K562 (cell line): Measurements from ENCODE around the gene LBX1. TPM values are rescaled to one million over a fixed set of nuclear protein-coding genes. Genes with fewer than 3 reads are reported as not detected.

Source experiments
- ATAC-seq: fragments of 200-7000 bp; cut with Tn5 transposase; 3 replicates; pipeline ENCODE4 v1.9.1; 2020; ENCODE audit warnings: moderate library complexity
- BruUV-seq: library from RNA; stranded (reverse); fragments of 400-500 nt; replicated peaks from 2 replicates; lab custom pipeline; 2021; lab: Mats Ljungman, UMichigan
- CTCF ChIA-PET: fragments of 300-600 bp; formaldehyde crosslinking; extraction: SDS; loops from one replicate; lab custom pipeline; 2021; ENCODE audit warnings: low intra/inter-chr PET ratio; lab: Yijun Ruan, JAX
- POLR2A ChIA-PET: fragments of 300-600, 350-650 bp; sonication (Branson Sonifier 250); formaldehyde crosslinking; extraction: SDS; loops from one replicate; lab custom pipeline; 2021; ENCODE audit warnings: antibody characterized with exemption, inconsistent platforms; lab: Yijun Ruan, JAX
- DNase-seq, 4 experiments: peaks; one replicate each; pipeline versions ENCODE4 v3.0.0 to v3.0.0-alpha.2; 2011 to 2018; ENCODE audit warnings: low spot score in 3 of 4, mixed read lengths in 3 of 4; ENCODE audit errors: extremely low read depth in 1 of 4
- FAIRE-seq: peaks from 2 replicates; lab custom pipeline; 2011; peaks lifted over from hg19 to GRCh38; lab: Jason Lieb, UNC
- H2AFZ ChIP-seq: 2 replicates; pipeline ENCODE4 v1.6.0; 2011; ENCODE audit warnings: low read depth, low read length, control low read depth, inconsistent platforms
- H3K27ac ChIP-seq: fragments of 200-600 bp; 3 replicates; pipeline ENCODE4 v1.8.0; 2011; ENCODE audit warnings: low read depth, mild to moderate bottlenecking, control low read depth, inconsistent platforms, low read length, moderate library complexity, mixed read lengths; ENCODE audit errors: extremely low read depth
- H3K27me3 ChIP-seq, 2 experiments: fragments of 300-600 bp in 1 of 2; 2 replicates in 1 of 2; 3 replicates in 1 of 2; pipeline versions ENCODE4 v1.6.0 to v1.8.0; 2011; ENCODE audit warnings: inconsistent platforms in 2 of 2, low read length in 2 of 2, mild to moderate bottlenecking in 1 of 2, mixed read lengths in 1 of 2, moderate library complexity in 1 of 2; ENCODE audit not compliant: control insufficient read depth in 2 of 2, insufficient read depth in 2 of 2
- H3K36me3 ChIP-seq: fragments of 300-600 bp; 3 replicates; pipeline ENCODE4 v1.8.0; 2011; ENCODE audit warnings: mild to moderate bottlenecking, low read length, inconsistent platforms; ENCODE audit not compliant: control insufficient read depth, insufficient read depth
- H3K4me1 ChIP-seq, 2 experiments: fragments of 200-600 bp in 1 of 2; replicated peaks in 1 of 2; 2 replicates in 1 of 2; 3 replicates in 1 of 2; pipeline versions ENCODE4 v1.5.1 to v1.8.0; 2011; ENCODE audit warnings: inconsistent platforms in 2 of 2, low read length in 2 of 2, mild to moderate bottlenecking in 1 of 2, mixed read lengths in 1 of 2, moderate library complexity in 1 of 2; ENCODE audit not compliant: control insufficient read depth in 2 of 2, insufficient read depth in 2 of 2
- H3K4me2 ChIP-seq: 2 replicates; pipeline ENCODE4 v1.6.1; 2011; ENCODE audit warnings: low read length, control low read depth, inconsistent platforms, mixed read lengths; ENCODE audit not compliant: insufficient read depth
- H3K4me3 ChIP-seq: fragments of 200-600 bp; sonication (generic), shearing (Covaris generic); 2 replicates; pipeline ENCODE4 v1.5.1; 2016; ENCODE audit warnings: control low read depth, inconsistent platforms
- H3K79me2 ChIP-seq: fragments of 200-600 bp; 3 replicates; pipeline ENCODE4 v1.8.0; 2011; ENCODE audit warnings: low read length, inconsistent platforms; ENCODE audit not compliant: control insufficient read depth, insufficient read depth
- H3K9ac ChIP-seq, 2 experiments: 2 replicates each; pipeline versions ENCODE4 v1.6.0 to v1.6.1; 2011; ENCODE audit warnings: low read depth in 2 of 2, low read length in 2 of 2, control low read depth in 1 of 2, inconsistent platforms in 1 of 2, mild to moderate bottlenecking in 1 of 2, mixed read lengths in 1 of 2; ENCODE audit not compliant: insufficient read depth in 1 of 2
- H3K9me1 ChIP-seq: one replicate; pipeline ENCODE4 v1.6.0; 2011; ENCODE audit warnings: inconsistent platforms, mild to moderate bottlenecking, low read length, moderate library complexity; ENCODE audit not compliant: control insufficient read depth, insufficient read depth
- H3K9me3 ChIP-seq: replicated peaks from 2 replicates; pipeline ENCODE4 v1.5.1; 2011; ENCODE audit warnings: low read depth, low read length, inconsistent platforms; ENCODE audit not compliant: control insufficient read depth, insufficient read depth
- H4K20me1 ChIP-seq: replicated peaks from 2 replicates; pipeline ENCODE4 v1.6.1; 2011; ENCODE audit warnings: low read length, inconsistent platforms, mixed read lengths; ENCODE audit not compliant: control insufficient read depth, insufficient read depth
- ARID1B ChIP-seq: fragments of 450-650 bp; IDR thresholded peaks from 2 replicates; pipeline ENCODE4 v1.6.1; 2016; ENCODE audit warnings: antibody characterized with exemption, mild to moderate bottlenecking, inconsistent platforms
- CBX1 ChIP-seq: sonication (generic); IDR thresholded peaks from 2 replicates; pipeline ENCODE4 v1.6.1; 2016; ENCODE audit warnings: antibody characterized with exemption, low read depth, mild to moderate bottlenecking
- KAT2B ChIP-seq: IDR thresholded peaks from one replicate; pipeline ENCODE4 v1.6.1; 2012; ENCODE audit warnings: low read depth, mild to moderate bottlenecking, control low read depth, inconsistent platforms, low read length, moderate library complexity
- NR3C1 ChIP-seq: sonication (generic); formaldehyde crosslinking; IDR thresholded peaks from 2 replicates; pipeline ENCODE4 v1.8.1; 2022; ENCODE audit warnings: missing genetic modification reagents
- TSC22D4 ChIP-seq: fragments of 450-650 bp; IDR thresholded peaks from 2 replicates; pipeline ENCODE4 v1.6.1; 2016; ENCODE audit warnings: missing genetic modification characterization, missing biosample characterization, control low read depth
- ZNF609 ChIP-seq: sonication (generic); formaldehyde crosslinking; IDR thresholded peaks from 2 replicates; pipeline ENCODE4 v1.8.1; 2023; ENCODE audit warnings: missing genetic modification reagents, mild to moderate bottlenecking, borderline replicate concordance
- WGBS: fragments of 100-300 bp; shearing (Covaris generic); methylation state at CpG from one replicate; pipeline ENCODE4 v1.1.6; 2016; ENCODE audit warnings: low coverage, mixed read lengths; ENCODE audit not compliant: insufficient coverage; ENCODE audit errors: missing lambda C conversion rate; 5-methylcytosine and 5-hydroxymethylcytosine counted together
- in situ Hi-C: fragments of 300-500 bp; cut with MboI; formaldehyde crosslinking; loops from 4 replicates; pipeline ENCODE4 v1.15.0; 2018; ENCODE audit warnings: inconsistent platforms, mixed read lengths
- intact Hi-C: fragments of 100-400 bp; cut with micrococcal nuclease; formaldehyde crosslinking; loops from 2 replicates; pipeline ENCODE4 v1.14.2; 2022
- polyA plus RNA-seq, 8 experiments: library from polyadenylated mRNA; depleted of rRNA in 4 of 8; stranded (reverse) in 5 of 8; unstranded in 3 of 8; fragments of >200 nt; fragmentation: Nextera tagmentation in 2 of 8; fragmentation: Illumina TruSeq in 1 of 8; extraction: Ambion mirVana in 2 of 8; extraction: Trizol in 1 of 8; gene quantifications; 2 replicates each; pipeline versions ENCODE4 v1.2.1 to v1.2.3, GENCODE V29; 2011 to 2014; ENCODE audit warnings: inconsistent platforms in 1 of 8, missing spikeins in 1 of 8
- total RNA-seq, 7 experiments: library from RNA; depleted of rRNA in 6 of 7; stranded (reverse); fragments of >200 nt in 6 of 7; fragmentation: Illumina TruSeq in 2 of 7; extraction: Trizol in 2 of 7; gene quantifications; 2 replicates each; pipeline versions ENCODE4 v1.2.1 to v1.2.3, GENCODE V29; 2011 to 2021; ENCODE audit warnings: low replicate concordance in 1 of 7

The LBX1 gene
- total and polyA plus RNA-seq, 9 of the 15 experiments (the other 6 are each of a cell fraction or from before 2014, with no cell fraction given): not detected

- ChIA-PET POLR2A (no interaction called here), CTCF (interaction anchor here (0.6 kb wide), 1 partner anchor 235 kb away, joined by 3 read pairs; no protein-coding TSS in a partner anchor)
- Histone ChIP-seq H3K4me3 (no peak overlapping the region), H2AFZ (no peak overlapping the region), H3K27me3 (peaks cover 29 to 82% of the 10 kb centered on the region in 2 experiments; a peak in 3 of 5 replicates), H3K79me2 (no peaks in the 10 kb centered on the region), H3K9me3 (no peaks in the 10 kb centered on the region), H3K4me1 (peaks cover 0 to 25% of the 10 kb centered on the region in 2 experiments; a peak in 2 of 5 replicates), H3K9me1 (no peaks in the 10 kb centered on the region), H3K4me2 (no peak overlapping the region), H3K9ac (no peak overlapping the region), H4K20me1 (no peaks in the 10 kb centered on the region), H3K36me3 (no peaks in the 10 kb centered on the region), H3K27ac (no peak overlapping the region)
- DNase-seq: no peak
- in situ Hi-C loops: no loop called here
- ATAC-seq: no peak
- no peak for FAIRE-seq
- no peak for TF ChIP-seq ZNF609 (CRISPR knock-in tag)
- TF ChIP-seq CBX1: no peak
- TF ChIP-seq KAT2B: no peak
- no peak for TF ChIP-seq TSC22D4 (tag)
- TF ChIP-seq ARID1B: no peak
- no peak for TF ChIP-seq NR3C1 (CRISPR knock-in tag)
- intact Hi-C loops: no loop called here
- WGBS: 0% methylated on average over 5 of the region's 7 CpGs
- no TSS peak for BruUV-seq
Measured at GRCh38 chr10:101231092-101231491, 1.8 kb upstream of the LBX1 start.
